ENCODE data around the gene PEAK1. TPM values are rescaled to one million over a fixed set of nuclear protein-coding genes. Genes with fewer than 3 reads are reported as not detected.

Gene PEAK1
- total RNA-seq, 2 donors from 2014 or later: 25.4 to 38.4 TPM

DNA sequence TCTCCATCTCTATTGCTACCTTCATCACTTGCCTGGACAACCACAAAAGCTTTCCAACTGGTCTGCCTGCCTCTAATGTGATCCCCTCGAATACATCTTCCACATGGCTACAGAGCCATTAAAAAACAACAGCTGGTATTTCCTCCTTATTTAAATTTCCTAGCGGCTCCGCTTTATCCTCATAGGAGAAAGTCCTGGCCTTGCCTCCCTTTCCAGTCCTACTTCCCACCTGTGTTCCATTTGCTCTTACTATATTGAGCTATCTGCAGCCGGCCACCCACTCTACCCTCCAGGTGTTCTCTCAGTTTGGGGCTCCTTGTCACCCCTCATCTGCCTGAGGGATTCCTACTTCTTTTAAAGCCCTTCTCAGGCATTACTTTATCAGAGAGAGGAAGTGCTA is 299.3 kb downstream of the PEAK1 start:
- H3K9ac ChIP-seq (ENCODE audit: extremely low read depth, low read length, poor library complexity, severe bottlenecking): no peak overlapping the region
- H3K4me3 Mint-ChIP-seq: no peak overlapping the region
- H3K36me3 ChIP-seq (ENCODE audit: control insufficient read depth, insufficient read depth, low read length): no peaks in the 10 kb centered on the region
- H3K9me3 Mint-ChIP-seq: no peaks in the 10 kb centered on the region
- H3K4me1 Mint-ChIP-seq: peaks cover 10% of the 10 kb centered on the region
- H3K9me3 ChIP-seq (ENCODE audit: control insufficient read depth, low read length): no peaks in the 10 kb centered on the region
- no peaks in the 10 kb centered on the region for H3K27me3 ChIP-seq (ENCODE audit: control insufficient read depth, insufficient read depth, low read length, poor library complexity, severe bottlenecking)
- no peak overlapping the region for H3K27ac ChIP-seq (ENCODE audit: low read depth, low read length)
- WGBS, 2 experiments (ENCODE audit: insufficient coverage in 1 of 2, insufficient read length in 1 of 2): 85 to 86% methylated on average over 4 of the region's 4 CpGs
- H3K4me3 ChIP-seq (ENCODE audit: low read length): no peak overlapping the region
- no peaks in the 10 kb centered on the region for H3K27me3 Mint-ChIP-seq (ENCODE audit: insufficient read depth)
- H3K27ac Mint-ChIP-seq: no peak overlapping the region
- H3K4me1 ChIP-seq (ENCODE audit: control insufficient read depth, insufficient read depth, low read length): no peaks in the 10 kb centered on the region
- TF ChIP-seq CTCF (conservative IDR thresholded peaks at IDR 0.05): no peak
- H3K36me3 Mint-ChIP-seq (ENCODE audit: low read depth): no peaks in the 10 kb centered on the region
- no peak for DNase-seq

DNA sequence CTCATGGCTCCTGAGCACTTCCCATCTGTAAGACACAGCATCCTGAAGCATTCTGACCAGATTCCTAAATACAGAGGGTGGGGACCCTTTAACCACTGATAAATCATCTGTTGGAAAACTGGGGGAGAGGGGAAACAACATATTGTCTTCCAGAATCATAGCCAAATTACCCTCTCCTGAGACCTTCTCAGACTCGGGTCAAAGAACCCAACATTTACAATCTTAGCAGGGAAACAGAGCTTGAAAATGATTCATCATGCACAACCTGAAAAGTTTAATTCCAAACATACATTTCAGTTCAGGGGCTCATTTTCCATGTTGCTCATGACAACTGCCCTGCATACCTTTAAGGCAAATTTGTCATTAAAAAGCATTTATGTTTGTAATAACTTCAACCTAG is 300.5 kb downstream of the PEAK1 start:
- Histone ChIP-seq H3K4me3 (ENCODE audit: low read length) (no peak overlapping the region), H3K27me3 (ENCODE audit: control insufficient read depth, insufficient read depth, low read length, poor library complexity, severe bottlenecking) (no peaks in the 10 kb centered on the region), H3K9me3 (ENCODE audit: control insufficient read depth, low read length) (no peaks in the 10 kb centered on the region), H3K4me1 (ENCODE audit: control insufficient read depth, insufficient read depth, low read length) (no peaks in the 10 kb centered on the region), H3K36me3 (ENCODE audit: control insufficient read depth, insufficient read depth, low read length) (no peaks in the 10 kb centered on the region), H3K9ac (ENCODE audit: extremely low read depth, low read length, poor library complexity, severe bottlenecking) (no peak overlapping the region), H3K27ac (ENCODE audit: low read depth, low read length) (no peak overlapping the region)
- Mint-ChIP-seq H3K36me3 (ENCODE audit: low read depth) (no peaks in the 10 kb centered on the region), H3K27me3 (ENCODE audit: insufficient read depth) (no peaks in the 10 kb centered on the region), H3K4me1 (peaks cover 10% of the 10 kb centered on the region), H3K27ac (no peak overlapping the region), H3K4me3 (no peak overlapping the region), H3K9me3 (no peaks in the 10 kb centered on the region)
- no peak for TF ChIP-seq CTCF (conservative IDR thresholded peaks at IDR 0.05)
- DNase-seq: no peak
- 71% methylated on average over 1 of the region's 1 CpG; no CpG with 5 or more reads in 1 of the 2 experiments for WGBS, 2 experiments (ENCODE audit: insufficient coverage in 1 of 2, insufficient read length in 1 of 2)

GRCh38 chr15:77118882-77119321 is 301.0 kb downstream of the PEAK1 start:
- TF ChIP-seq CTCF (conservative IDR thresholded peaks at IDR 0.05): peak; percentile 85
- no peak overlapping the region for H3K4me3 Mint-ChIP-seq
- 76 to 77% methylated on average over 2 to 3 of the region's 3 CpGs for WGBS, 2 experiments (ENCODE audit: insufficient coverage in 1 of 2, insufficient read length in 1 of 2)
- no peaks in the 10 kb centered on the region for H3K27me3 Mint-ChIP-seq (ENCODE audit: insufficient read depth)
- Histone ChIP-seq H3K9me3 (ENCODE audit: control insufficient read depth, low read length) (no peaks in the 10 kb centered on the region), H3K4me1 (ENCODE audit: control insufficient read depth, insufficient read depth, low read length) (no peaks in the 10 kb centered on the region), H3K9ac (ENCODE audit: extremely low read depth, low read length, poor library complexity, severe bottlenecking) (no peak overlapping the region), H3K27me3 (ENCODE audit: control insufficient read depth, insufficient read depth, low read length, poor library complexity, severe bottlenecking) (no peaks in the 10 kb centered on the region), H3K27ac (ENCODE audit: low read depth, low read length) (no peak overlapping the region), H3K4me3 (ENCODE audit: low read length) (no peak overlapping the region), H3K36me3 (ENCODE audit: control insufficient read depth, insufficient read depth, low read length) (no peaks in the 10 kb centered on the region)
- DNase-seq: no peak
- no peak overlapping the region for H3K27ac Mint-ChIP-seq
- peaks cover 10% of the 10 kb centered on the region for H3K4me1 Mint-ChIP-seq
- H3K36me3 Mint-ChIP-seq (ENCODE audit: low read depth): no peaks in the 10 kb centered on the region
- H3K9me3 Mint-ChIP-seq: no peaks in the 10 kb centered on the region

Data from endodermal cell (in vitro differentiated cells).